Stimulated activated CD4-positive, alpha-beta T cell treated with anti-CD3 and anti-CD28 coated beads, Interleukin-12 subunit alpha, Interleukin-12 subunit beta, amount 100 ng/mL, for 4 hours (primary cell): ENCODE measurements around the gene ACAD11.

Experiments used
- DNase-seq: peaks from one replicate; pipeline ENCODE4 v3.0.0-alpha.2; 2020

Gene ACAD11

GRCh38 chr3:132659365-132660051 lies at the start of gene ACAD11:
Gene ACAD11, minus strand, starts transcription at chr3:132659809. Its CDS starts 58 bp downstream, at chr3:132659751.
- DNase-seq = peak; percentile 7

GRCh38 chr3:132703733-132704132 lies 44.1 kb upstream of the ACAD11 start:
- no peak for DNase-seq

- DNase-seq = no peak
Observed at GRCh38 chr3:132695422-132695821, 35.8 kb upstream of the ACAD11 start.

- DNase-seq = no peak
Observed at GRCh38 chr3:132694991-132695390, 35.4 kb upstream of the ACAD11 start.

GRCh38 chr3:132690040-132690439 lies 30.4 kb upstream of the ACAD11 start:
- no peak for DNase-seq

GRCh38 chr3:132682201-132682600 lies 22.6 kb upstream of the ACAD11 start:
- no peak for DNase-seq

- no peak for DNase-seq
Observed at GRCh38 chr3:132681421-132681820, 21.8 kb upstream of the ACAD11 start.

- no peak for DNase-seq
Observed at GRCh38 chr3:132679911-132680310, 20.3 kb upstream of the ACAD11 start.

GRCh38 chr3:132675408-132675807 lies 15.8 kb upstream of the ACAD11 start:
- no peak for DNase-seq

- DNase-seq = no peak
Observed at GRCh38 chr3:132669256-132669777, 9.7 kb upstream of the ACAD11 start.

GRCh38 chr3:132665230-132665745 lies 5.7 kb upstream of the ACAD11 start:
- DNase-seq = no peak

GRCh38 chr3:132662212-132662611 lies 2.6 kb upstream of the ACAD11 start:
- no peak for DNase-seq

GRCh38 chr3:132661101-132661500 lies 1.5 kb upstream of the ACAD11 start:
- no peak for DNase-seq

GRCh38 chr3:132660811-132661070 lies 1.1 kb upstream of the ACAD11 start:
- DNase-seq = no peak

GRCh38 chr3:132660052-132660810 lies 622 bp upstream of the ACAD11 start, which contains the start of gene UBA5:
Gene UBA5, plus strand, starts transcription at chr3:132660329. Its CDS starts 209 bp downstream, at chr3:132660538.
- DNase-seq = peak; percentile 67

GRCh38 chr3:132659000-132659364 lies 627 bp downstream of the ACAD11 start:
- no peak for DNase-seq

GRCh38 chr3:132657869-132658747 lies 1.5 kb downstream of the ACAD11 start:
- DNase-seq = no peak

- DNase-seq = no peak
Observed at GRCh38 chr3:132655471-132655870, 4.1 kb downstream of the ACAD11 start.

- DNase-seq = no peak
Observed at GRCh38 chr3:132654721-132655120, 4.9 kb downstream of the ACAD11 start.

GRCh38 chr3:132654190-132654589 lies 5.4 kb downstream of the ACAD11 start:
- no peak for DNase-seq

GRCh38 chr3:132652640-132653270 lies 6.9 kb downstream of the ACAD11 start:
- DNase-seq = no peak

- no peak for DNase-seq
Observed at GRCh38 chr3:132650153-132650552, 9.5 kb downstream of the ACAD11 start.

- DNase-seq = no peak
Observed at GRCh38 chr3:132645058-132645457, 14.6 kb downstream of the ACAD11 start.
